NCI-H1436 treated with DMSO at 0.1 percent for 48 hours (cell line): ENCODE measurements around the gene BCR.
A peak's percentile ranks its signal among the peaks of the same experiment; 100 is the strongest.
"Not testable (repeated sequence)": the region's sequence is repeated elsewhere in the genome, so short reads cannot be mapped to it uniquely, and the experiment has no call there.

ENCODE experiments used
- DNase-seq: peaks from one replicate; lab custom pipeline; 2025; lab: John Stamatoyannopoulos, UW

The BCR gene

DNA sequence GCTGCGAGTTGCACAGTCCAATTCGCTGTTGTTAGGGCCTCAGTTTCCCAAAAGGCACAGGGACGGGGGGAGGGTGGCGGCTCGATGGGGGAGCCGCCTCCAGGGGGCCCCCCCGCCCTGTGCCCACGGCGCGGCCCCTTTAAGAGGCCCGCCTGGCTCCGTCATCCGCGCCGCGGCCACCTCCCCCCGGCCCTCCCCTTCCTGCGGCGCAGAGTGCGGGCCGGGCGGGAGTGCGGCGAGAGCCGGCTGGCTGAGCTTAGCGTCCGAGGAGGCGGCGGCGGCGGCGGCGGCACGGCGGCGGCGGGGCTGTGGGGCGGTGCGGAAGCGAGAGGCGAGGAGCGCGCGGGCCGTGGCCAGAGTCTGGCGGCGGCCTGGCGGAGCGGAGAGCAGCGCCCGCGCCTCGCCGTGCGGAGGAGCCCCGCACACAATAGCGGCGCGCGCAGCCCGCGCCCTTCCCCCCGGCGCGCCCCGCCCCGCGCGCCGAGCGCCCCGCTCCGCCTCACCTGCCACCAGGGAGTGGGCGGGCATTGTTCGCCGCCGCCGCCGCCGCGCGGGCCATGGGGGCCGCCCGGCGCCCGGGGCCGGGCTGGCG lies at the start of gene BCR:
Gene BCR (plus strand): TSS at position 209 of the 592 bp plus-strand sequence. CDS start 452 bp downstream, outside the sequence.
- DNase-seq: no peak

- DNase-seq: no peak
Observed at GRCh38 chr22:23130697-23131096, 49.6 kb upstream of the BCR start.

GRCh38 chr22:23131931-23132330 lies 48.4 kb upstream of the BCR start:
- DNase-seq: no peak

GRCh38 chr22:23132376-23133091 lies 47.8 kb upstream of the BCR start:
- no peak for DNase-seq

DNA sequence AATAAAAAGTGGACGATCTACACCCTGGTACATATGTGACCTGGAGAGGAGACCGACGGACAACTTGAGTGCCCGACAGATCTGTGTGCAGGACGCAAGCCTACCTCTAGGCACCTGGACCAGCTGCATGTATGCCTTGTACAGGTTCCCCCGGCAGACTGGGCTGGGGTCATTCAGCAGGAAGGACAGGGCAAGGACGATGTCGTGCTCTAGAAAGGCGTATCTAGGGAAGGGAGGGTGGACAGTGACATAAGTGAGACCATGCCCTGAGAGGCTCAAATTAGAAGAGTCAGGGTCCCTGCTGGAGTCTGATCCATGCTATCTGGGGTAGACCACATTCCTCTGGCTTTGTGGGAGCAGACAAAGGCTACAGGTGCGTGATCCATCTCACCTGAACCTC lies 46.4 kb upstream of the BCR start:
- DNase-seq: no peak

- not testable (repeated sequence) for DNase-seq
Observed at GRCh38 chr22:23136991-23137390, 43.3 kb upstream of the BCR start.

DNA sequence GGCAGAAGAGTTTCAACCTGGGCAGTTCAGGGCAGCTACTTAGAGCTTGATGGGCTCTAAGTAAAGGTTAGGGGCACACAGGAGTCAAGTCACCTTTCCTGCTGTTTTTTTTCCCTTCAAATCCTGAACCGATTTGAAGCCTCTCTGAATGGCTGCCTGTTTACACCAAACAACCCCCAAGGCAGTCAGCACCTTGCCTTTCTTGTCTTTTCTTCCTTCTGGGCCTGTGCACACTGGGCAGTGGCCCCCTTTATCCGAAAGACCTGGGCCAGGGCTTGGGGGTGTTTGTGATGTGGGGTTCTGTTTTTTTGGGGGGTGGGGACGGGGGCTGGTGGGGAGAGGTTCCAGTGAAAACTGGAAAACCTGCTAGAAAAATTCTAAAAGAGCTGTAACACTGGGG lies 42.8 kb upstream of the BCR start:
- DNase-seq: no peak

GRCh38 chr22:23137905-23138561 lies 42.3 kb upstream of the BCR start:
- no peak for DNase-seq

- no peak for DNase-seq
Observed at GRCh38 chr22:23138584-23139435, 41.5 kb upstream of the BCR start.

DNA sequence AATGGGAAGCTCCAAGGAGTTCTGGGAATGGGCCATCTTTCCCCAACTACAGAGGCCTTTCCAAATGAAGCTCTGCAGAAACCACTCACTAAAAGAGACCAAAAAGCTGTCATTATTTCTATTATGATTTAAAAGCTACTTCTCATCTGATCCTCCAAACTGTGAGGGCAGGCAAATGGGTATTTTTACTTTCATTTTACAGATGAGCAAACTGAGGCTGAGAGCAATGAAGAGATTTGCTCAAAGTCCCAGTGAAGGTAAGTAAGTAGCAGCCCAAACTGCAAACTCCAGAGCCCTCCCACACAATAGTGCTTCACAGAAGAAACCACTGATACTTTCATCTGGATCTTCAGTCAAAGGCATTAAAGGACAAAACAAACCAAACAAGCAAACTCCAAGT lies 39.9 kb upstream of the BCR start:
- DNase-seq: no peak

GRCh38 chr22:23142546-23143105 lies 37.7 kb upstream of the BCR start:
- no peak for DNase-seq

GRCh38 chr22:23143119-23143518 lies 37.2 kb upstream of the BCR start:
- DNase-seq: no peak

DNA sequence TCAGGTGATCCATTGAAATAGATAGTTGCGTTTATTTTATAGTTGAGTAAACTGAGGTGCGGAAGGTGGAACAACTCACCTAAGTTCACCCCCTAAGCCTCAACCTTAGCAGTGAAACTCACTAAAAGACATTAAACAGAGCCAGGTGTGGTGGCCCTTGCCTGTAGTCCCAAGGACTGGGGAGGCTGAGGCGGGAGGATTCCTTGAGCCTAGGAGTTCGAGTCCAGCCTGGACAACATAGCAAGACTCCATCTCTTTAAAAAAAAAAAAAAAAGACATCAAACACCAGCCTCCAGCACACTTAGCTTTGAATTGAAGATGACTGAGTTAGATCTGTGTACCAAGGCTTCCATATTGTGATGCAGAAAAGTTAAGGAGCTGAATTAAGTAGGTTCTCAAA lies 35.9 kb upstream of the BCR start:
- no peak for DNase-seq

GRCh38 chr22:23144932-23145877 lies 35.1 kb upstream of the BCR start, which contains the start of gene RAB36:
TSS of gene RAB36 (plus strand) at chr22:23145477. CDS start at chr22:23146617, 1,140 bp downstream.
- peak; percentile 97 for DNase-seq

DNA sequence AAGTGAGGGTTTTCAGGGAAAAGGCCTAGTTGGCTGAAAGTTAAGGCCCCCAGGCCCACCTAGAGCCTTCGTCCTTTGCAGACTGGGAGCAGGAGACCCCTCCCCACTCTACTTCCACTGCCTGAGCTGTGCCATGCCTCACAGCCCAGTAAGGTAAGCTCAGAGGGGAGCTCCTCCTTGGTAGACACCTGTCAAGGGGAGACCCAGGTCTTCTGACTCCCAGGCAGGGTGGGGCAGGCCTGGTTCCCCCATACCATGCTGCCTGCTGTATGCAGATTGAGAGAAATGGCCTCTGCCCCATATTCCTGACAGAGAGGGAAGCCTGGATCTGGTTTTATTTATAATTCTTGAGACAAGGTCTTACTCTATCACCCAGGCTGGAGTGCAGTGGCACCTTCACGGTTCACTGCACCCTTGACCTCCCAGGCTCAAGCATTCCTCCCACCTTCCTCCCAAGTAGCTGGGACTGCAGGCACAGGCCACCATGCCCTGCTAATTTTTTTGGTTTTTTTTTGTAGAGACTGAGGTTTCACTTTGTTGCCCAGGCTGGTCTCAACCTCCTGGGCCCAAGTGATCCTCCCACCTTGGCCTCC lies 34.3 kb upstream of the BCR start:
- DNase-seq: no peak

GRCh38 chr22:23146478-23147205 lies 33.7 kb upstream of the BCR start:
- no peak for DNase-seq

DNA sequence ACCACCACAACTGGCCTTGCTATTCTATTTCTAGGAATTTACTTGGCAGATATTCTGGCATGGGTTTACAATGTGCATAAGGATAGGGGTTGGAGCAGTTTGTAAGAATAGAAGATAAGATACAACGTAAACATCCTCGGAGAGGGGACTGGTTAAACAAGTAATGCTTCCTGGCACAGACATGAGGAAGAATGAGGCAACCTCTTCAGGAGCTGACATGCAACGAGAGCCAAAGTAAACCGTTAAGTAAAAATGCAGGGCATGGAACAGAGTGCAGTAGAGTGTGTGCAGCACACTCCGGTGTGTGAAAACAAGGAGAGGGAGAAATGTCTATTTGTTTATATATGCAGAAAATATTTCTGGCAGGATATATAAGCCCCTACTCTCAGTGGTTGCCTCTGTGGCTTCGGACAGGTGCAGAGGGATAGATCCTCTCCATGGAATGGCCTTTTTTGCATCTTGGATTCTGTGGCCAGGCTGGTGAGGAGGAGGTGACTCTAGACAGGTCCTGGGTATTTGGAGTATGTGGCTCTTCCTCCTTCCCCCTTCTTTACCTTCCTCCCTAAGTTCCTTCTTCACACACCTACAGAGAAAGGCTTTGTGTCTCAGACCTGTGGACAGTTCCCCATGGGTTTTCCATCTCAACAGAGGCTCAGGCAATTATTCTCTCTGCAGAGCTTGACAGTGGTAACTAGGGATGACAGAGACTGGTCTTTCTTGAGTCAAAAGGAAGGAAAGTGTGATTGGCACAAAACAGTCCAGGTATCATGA lies 32.5 kb upstream of the BCR start:
- DNase-seq: no peak

- no peak for DNase-seq
Observed at GRCh38 chr22:23149743-23150238, 30.5 kb upstream of the BCR start.

- no peak for DNase-seq
Observed at GRCh38 chr22:23150762-23151161, 29.5 kb upstream of the BCR start.
